ENCODE data around the gene JPT2.
A peak's percentile ranks its signal among the peaks of the same experiment; 100 is the strongest.

The JPT2 gene

DNA sequence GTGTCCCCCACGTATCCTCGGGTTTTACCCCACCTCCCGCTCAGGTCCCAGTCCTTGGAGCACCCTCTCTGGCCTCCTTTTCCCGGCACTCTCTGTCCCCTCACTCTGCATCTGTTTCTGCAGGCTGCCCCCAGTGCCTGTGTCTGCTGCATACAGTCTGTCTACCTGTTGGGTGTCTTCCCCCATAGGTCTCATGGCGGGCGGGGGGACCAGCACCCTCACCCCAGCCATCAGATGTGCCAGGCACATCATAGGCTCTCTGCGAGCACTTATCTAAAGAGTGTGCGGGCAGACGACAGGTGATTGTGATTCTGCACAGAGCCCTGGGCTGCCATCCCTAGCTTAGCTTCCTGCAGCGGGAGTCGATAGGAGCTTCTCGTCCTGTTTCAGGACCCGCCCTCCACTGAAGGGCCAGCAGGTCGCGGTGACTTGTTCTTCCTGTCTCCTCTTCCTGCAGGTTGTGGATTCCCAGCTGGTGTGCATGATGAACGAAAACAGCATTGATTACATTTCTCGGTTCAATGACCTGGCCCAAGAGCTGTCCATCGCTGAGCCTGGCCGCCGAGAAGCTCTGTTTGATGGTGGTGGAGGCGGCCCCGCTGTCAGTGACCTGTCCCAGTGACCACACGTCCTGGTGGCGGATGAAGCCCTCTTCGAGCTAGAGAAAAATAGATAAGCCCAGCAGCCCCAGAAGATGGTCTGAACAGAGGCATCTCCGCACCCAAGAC lies 4.5 kb upstream of the JPT2 start:
- no peak overlapping the region for H2BK5ac ChIP-seq (ENCODE audit: low read length)
- no peak overlapping the region for H3K4me2 ChIP-seq (ENCODE audit: low read length)
- H3K56ac ChIP-seq (ENCODE audit: low read length), result no peak overlapping the region
- no peaks in the 10 kb centered on the region for H3K27me3 ChIP-seq (ENCODE audit: insufficient read depth, low read length, poor library complexity)
- no peak overlapping the region for H3K27ac ChIP-seq (ENCODE audit: low read depth, low read length)
- no peak overlapping the region for H3K23ac ChIP-seq (ENCODE audit: low read length)
- no peaks in the 10 kb centered on the region for H3K4me1 ChIP-seq (ENCODE audit: control insufficient read depth, low read depth, low read length)
- no peak overlapping the region for H3K18ac ChIP-seq (ENCODE audit: low read length)
- peaks cover 11% of the 10 kb centered on the region for H3K36me3 ChIP-seq (ENCODE audit: control insufficient read depth, insufficient read depth, low read length)
- H4K5ac ChIP-seq (ENCODE audit: low read length), result no peak overlapping the region
- DNase-seq, result no peak
- H3K4ac ChIP-seq (ENCODE audit: low read depth, low read length), result no peak overlapping the region
- H3K4me3 ChIP-seq (ENCODE audit: low read length), result no peak overlapping the region
- H2BK15ac ChIP-seq (replicated peaks; ENCODE audit: low read depth), result no peak overlapping the region
- H2AK5ac ChIP-seq (ENCODE audit: low read length), result no peak overlapping the region
- peaks cover 3% of the 10 kb centered on the region for H3K79me2 ChIP-seq (ENCODE audit: control insufficient read depth, insufficient read depth, low read length)
- no peak overlapping the region for H3K9ac ChIP-seq (ENCODE audit: low read length)
- H4K8ac ChIP-seq (ENCODE audit: low read depth, low read length), result no peak overlapping the region
- H3K79me1 ChIP-seq (ENCODE audit: low read length), result no peaks in the 10 kb centered on the region
- no CpG with 5 or more reads among the region's 26 CpGs for WGBS (ENCODE audit: extremely low coverage, insufficient coverage, low lambda C conversion rate)
- H2BK120ac ChIP-seq (ENCODE audit: low read depth, low read length), result no peak overlapping the region

DNA sequence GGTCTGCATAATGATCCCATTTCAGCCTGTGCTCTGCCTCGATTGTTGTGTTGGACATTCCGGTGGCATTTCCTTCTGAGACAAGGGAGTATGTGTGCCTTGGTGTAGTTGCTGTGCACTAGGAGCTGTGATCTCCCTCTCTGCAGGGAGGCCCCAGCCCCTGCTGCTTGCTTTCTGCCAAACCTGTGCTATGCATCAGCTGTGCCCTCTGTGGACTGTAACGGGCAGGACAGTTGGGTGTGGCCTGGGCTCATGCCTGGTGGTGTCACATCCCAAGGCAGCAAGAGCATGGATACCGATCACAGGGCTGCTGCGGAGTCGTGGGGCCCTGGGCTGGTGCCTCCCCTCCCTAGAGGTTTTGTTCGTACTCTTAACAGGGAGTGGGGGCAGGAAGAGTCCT lies 3.8 kb upstream of the JPT2 start:
- Histone ChIP-seq H3K4me2 (ENCODE audit: low read length) (no peak overlapping the region), H3K23ac (ENCODE audit: low read length) (no peak overlapping the region), H3K27me3 (ENCODE audit: insufficient read depth, low read length, poor library complexity) (no peaks in the 10 kb centered on the region), H3K9ac (ENCODE audit: low read length) (no peak overlapping the region), H3K56ac (ENCODE audit: low read length) (no peak overlapping the region), H3K4me3 (ENCODE audit: low read length) (no peak overlapping the region), H2BK120ac (ENCODE audit: low read depth, low read length) (no peak overlapping the region), H3K79me1 (ENCODE audit: low read length) (peaks cover 2% of the 10 kb centered on the region), H3K18ac (ENCODE audit: low read length) (no peak overlapping the region), H3K36me3 (ENCODE audit: control insufficient read depth, insufficient read depth, low read length) (peaks cover 7% of the 10 kb centered on the region), H3K27ac (ENCODE audit: low read depth, low read length) (no peak overlapping the region), H2BK15ac (replicated peaks; ENCODE audit: low read depth) (no peak overlapping the region), H4K8ac (ENCODE audit: low read depth, low read length) (no peak overlapping the region), H3K4ac (ENCODE audit: low read depth, low read length) (no peak overlapping the region), H2AK5ac (ENCODE audit: low read length) (no peak overlapping the region), H4K5ac (ENCODE audit: low read length) (no peak overlapping the region), H2BK5ac (ENCODE audit: low read length) (no peak overlapping the region), H3K79me2 (ENCODE audit: control insufficient read depth, insufficient read depth, low read length) (peaks cover 10% of the 10 kb centered on the region), H3K4me1 (ENCODE audit: control insufficient read depth, low read depth, low read length) (no peaks in the 10 kb centered on the region)
- WGBS (ENCODE audit: extremely low coverage, insufficient coverage, low lambda C conversion rate), result no CpG with 5 or more reads among the region's 7 CpGs
- no peak for DNase-seq

DNA sequence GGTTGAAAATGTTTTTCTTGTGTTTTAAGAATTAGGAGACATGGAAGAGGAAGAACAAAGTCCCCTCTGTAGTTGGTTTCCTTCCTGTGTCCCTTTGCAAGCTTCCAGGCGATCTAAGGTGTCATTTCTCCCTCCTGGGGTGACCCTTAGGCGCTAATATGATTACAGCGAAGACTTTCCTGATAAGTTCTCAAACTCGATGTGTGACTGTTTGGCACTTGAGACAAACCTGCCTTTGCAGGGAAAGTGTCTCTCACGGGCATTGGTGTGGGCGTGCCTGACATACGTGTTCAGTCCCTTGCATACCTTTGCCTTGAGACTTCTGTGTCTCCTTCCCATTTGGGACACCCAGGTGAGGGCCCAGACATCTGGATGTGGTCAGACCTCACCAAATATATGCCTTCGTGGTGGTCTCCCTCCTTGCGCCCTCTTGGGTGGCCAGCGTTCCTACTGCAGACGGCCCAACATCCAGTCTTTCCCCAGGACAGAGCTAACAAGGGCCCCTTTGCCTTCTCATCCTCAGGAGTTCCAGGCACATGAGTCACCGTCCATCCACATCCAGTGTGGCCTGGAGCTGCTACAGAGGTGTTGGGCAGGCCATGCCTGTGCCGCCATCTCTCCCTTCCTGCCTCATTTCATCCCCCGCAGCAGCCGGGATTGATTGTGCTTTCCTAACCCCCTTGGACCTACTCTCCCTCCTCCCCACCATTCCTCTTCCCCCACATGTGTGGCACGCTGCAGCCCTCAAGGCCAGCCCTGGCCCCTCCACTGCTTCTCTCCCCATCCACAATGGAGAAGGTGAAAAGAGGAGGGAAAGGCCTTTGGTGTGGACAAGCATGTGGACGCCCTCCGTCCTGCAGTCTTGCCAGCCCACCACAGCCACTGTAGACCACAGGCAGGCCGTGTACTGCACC lies 3.1 kb upstream of the JPT2 start:
- peaks cover 5% of the 10 kb centered on the region for H3K36me3 ChIP-seq (ENCODE audit: control insufficient read depth, insufficient read depth, low read length)
- H3K4me1 ChIP-seq (ENCODE audit: control insufficient read depth, low read depth, low read length), result no peaks in the 10 kb centered on the region
- H4K8ac ChIP-seq (ENCODE audit: low read depth, low read length), result no peak overlapping the region

DNA sequence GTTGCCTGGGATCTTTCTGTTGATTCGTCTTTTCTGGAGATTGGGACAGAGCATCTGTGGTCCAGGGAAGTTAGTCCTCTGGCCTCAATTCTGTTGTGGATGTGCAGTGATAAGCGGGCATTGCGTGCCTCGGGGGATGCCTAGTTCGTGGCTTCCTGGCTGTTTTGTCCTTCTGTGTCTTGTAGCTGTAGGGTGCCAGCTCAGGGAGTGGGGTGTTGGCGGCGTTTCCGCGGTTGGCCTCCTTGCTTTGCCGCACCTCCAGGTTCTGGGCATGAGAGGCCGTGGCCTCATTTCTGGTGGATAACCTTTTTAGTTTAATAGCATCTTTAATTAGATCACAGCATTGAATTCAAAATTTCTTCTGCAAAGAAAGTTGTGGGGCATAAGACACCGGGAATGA lies 1.4 kb upstream of the JPT2 start:
- H2AK5ac ChIP-seq (ENCODE audit: low read length), result no peak overlapping the region
- no peak overlapping the region for H4K8ac ChIP-seq (ENCODE audit: low read depth, low read length)
- WGBS (ENCODE audit: extremely low coverage, insufficient coverage, low lambda C conversion rate), result no CpG with 5 or more reads among the region's 12 CpGs
- no peak overlapping the region for H3K27ac ChIP-seq (ENCODE audit: low read depth, low read length)
- H3K79me2 ChIP-seq (ENCODE audit: control insufficient read depth, insufficient read depth, low read length), result peaks cover 34% of the 10 kb centered on the region
- no peak overlapping the region for H2BK120ac ChIP-seq (ENCODE audit: low read depth, low read length)
- no peak overlapping the region for H2BK15ac ChIP-seq (replicated peaks; ENCODE audit: low read depth)
- H3K23ac ChIP-seq (ENCODE audit: low read length), result no peak overlapping the region
- H4K5ac ChIP-seq (ENCODE audit: low read length), result no peak overlapping the region
- no peak overlapping the region for H3K9ac ChIP-seq (ENCODE audit: low read length)
- no peak for DNase-seq
- H3K56ac ChIP-seq (ENCODE audit: low read length), result no peak overlapping the region
- no peaks in the 10 kb centered on the region for H3K27me3 ChIP-seq (ENCODE audit: insufficient read depth, low read length, poor library complexity)
- peaks cover 4% of the 10 kb centered on the region for H3K36me3 ChIP-seq (ENCODE audit: control insufficient read depth, insufficient read depth, low read length)
- no peaks in the 10 kb centered on the region for H3K4me1 ChIP-seq (ENCODE audit: control insufficient read depth, low read depth, low read length)
- no peak overlapping the region for H3K4me2 ChIP-seq (ENCODE audit: low read length)
- no peak overlapping the region for H3K4ac ChIP-seq (ENCODE audit: low read depth, low read length)
- H3K18ac ChIP-seq (ENCODE audit: low read length), result no peak overlapping the region
- H3K79me1 ChIP-seq (ENCODE audit: low read length), result peaks cover 4% of the 10 kb centered on the region
- no peak overlapping the region for H3K4me3 ChIP-seq (ENCODE audit: low read length)
- H2BK5ac ChIP-seq (ENCODE audit: low read length), result no peak overlapping the region

More for the DNA sequence above, 3.1 kb upstream of the JPT2 start:
- Histone ChIP-seq H4K5ac (ENCODE audit: low read length) (no peak overlapping the region), H3K23ac (ENCODE audit: low read length) (no peak overlapping the region), H2BK15ac (replicated peaks; ENCODE audit: low read depth) (no peak overlapping the region), H2BK5ac (ENCODE audit: low read length) (no peak overlapping the region), H3K9ac (ENCODE audit: low read length) (no peak overlapping the region), H2AK5ac (ENCODE audit: low read length) (no peak overlapping the region), H3K27me3 (ENCODE audit: insufficient read depth, low read length, poor library complexity) (no peaks in the 10 kb centered on the region), H3K4me3 (ENCODE audit: low read length) (no peak overlapping the region), H3K79me2 (ENCODE audit: control insufficient read depth, insufficient read depth, low read length) (peaks cover 17% of the 10 kb centered on the region), H2BK120ac (ENCODE audit: low read depth, low read length) (no peak overlapping the region), H3K56ac (ENCODE audit: low read length) (no peak overlapping the region), H3K79me1 (ENCODE audit: low read length) (peaks cover 2% of the 10 kb centered on the region), H3K27ac (ENCODE audit: low read depth, low read length) (no peak overlapping the region), H3K4ac (ENCODE audit: low read depth, low read length) (no peak overlapping the region), H3K18ac (ENCODE audit: low read length) (no peak overlapping the region), H3K4me2 (ENCODE audit: low read length) (no peak overlapping the region)
- DNase-seq, result peak; percentile 55
- no CpG with 5 or more reads among the region's 19 CpGs for WGBS (ENCODE audit: extremely low coverage, insufficient coverage, low lambda C conversion rate)

DNA sequence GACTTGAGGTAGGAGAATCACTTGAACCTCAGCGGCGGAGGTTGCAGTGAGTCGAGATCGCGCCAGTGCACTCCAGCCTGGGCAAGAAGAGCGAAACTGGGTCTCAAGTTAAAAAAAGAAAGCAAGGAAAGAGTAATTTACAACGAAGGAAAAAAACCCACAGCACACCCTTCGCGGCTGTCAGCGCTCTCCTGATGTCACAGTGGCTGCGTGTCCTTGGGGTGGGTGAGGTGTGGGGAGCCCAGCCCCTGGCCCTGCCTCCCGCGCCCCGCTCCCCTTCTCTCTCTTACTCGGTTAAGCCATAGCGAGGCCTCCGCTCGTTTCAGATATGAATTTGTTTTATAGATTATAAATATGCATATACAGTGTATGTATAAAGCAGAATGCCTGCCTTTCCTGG lies 740 bp upstream of the JPT2 start:
- H3K18ac ChIP-seq (ENCODE audit: low read length), result no peak overlapping the region
- H3K56ac ChIP-seq (ENCODE audit: low read length), result no peak overlapping the region
- H3K4me2 ChIP-seq (ENCODE audit: low read length), result no peak overlapping the region
- peaks cover 4% of the 10 kb centered on the region for H3K79me1 ChIP-seq (ENCODE audit: low read length)
- H3K9ac ChIP-seq (ENCODE audit: low read length), result no peak overlapping the region
- no peak overlapping the region for H4K5ac ChIP-seq (ENCODE audit: low read length)
- H4K8ac ChIP-seq (ENCODE audit: low read depth, low read length), result no peak overlapping the region
- peaks cover 39% of the 10 kb centered on the region for H3K79me2 ChIP-seq (ENCODE audit: control insufficient read depth, insufficient read depth, low read length)
- H2BK120ac ChIP-seq (ENCODE audit: low read depth, low read length), result no peak overlapping the region
- H2BK15ac ChIP-seq (replicated peaks; ENCODE audit: low read depth), result no peak overlapping the region
- no peak overlapping the region for H2AK5ac ChIP-seq (ENCODE audit: low read length)
- H3K4me1 ChIP-seq (ENCODE audit: control insufficient read depth, low read depth, low read length), result no peaks in the 10 kb centered on the region
- no peaks in the 10 kb centered on the region for H3K27me3 ChIP-seq (ENCODE audit: insufficient read depth, low read length, poor library complexity)
- H2BK5ac ChIP-seq (ENCODE audit: low read length), result no peak overlapping the region
- H3K23ac ChIP-seq (ENCODE audit: low read length), result no peak overlapping the region
- no peak for DNase-seq
- H3K36me3 ChIP-seq (ENCODE audit: control insufficient read depth, insufficient read depth, low read length), result peaks cover 4% of the 10 kb centered on the region
- H3K4me3 ChIP-seq (ENCODE audit: low read length), result no peak overlapping the region
- H3K4ac ChIP-seq (ENCODE audit: low read depth, low read length), result no peak overlapping the region
- WGBS (ENCODE audit: extremely low coverage, insufficient coverage, low lambda C conversion rate), result no CpG with 5 or more reads among the region's 18 CpGs
- H3K27ac ChIP-seq (ENCODE audit: low read depth, low read length), result no peak overlapping the region

Measured in mesendoderm (in vitro differentiated cells).